Nucleus accumbens (tissue), 56 donors: ENCODE data around the gene ALDH1B1.

Source experiments
- DNase-seq, 56 donors: peaks; one replicate each; lab custom pipeline; 2025; lab: John Stamatoyannopoulos, UW

ALDH1B1 gene

GRCh38 chr9:38408719-38409118 lies 16.2 kb downstream of the ALDH1B1 start:
- no peak for DNase-seq

DNA sequence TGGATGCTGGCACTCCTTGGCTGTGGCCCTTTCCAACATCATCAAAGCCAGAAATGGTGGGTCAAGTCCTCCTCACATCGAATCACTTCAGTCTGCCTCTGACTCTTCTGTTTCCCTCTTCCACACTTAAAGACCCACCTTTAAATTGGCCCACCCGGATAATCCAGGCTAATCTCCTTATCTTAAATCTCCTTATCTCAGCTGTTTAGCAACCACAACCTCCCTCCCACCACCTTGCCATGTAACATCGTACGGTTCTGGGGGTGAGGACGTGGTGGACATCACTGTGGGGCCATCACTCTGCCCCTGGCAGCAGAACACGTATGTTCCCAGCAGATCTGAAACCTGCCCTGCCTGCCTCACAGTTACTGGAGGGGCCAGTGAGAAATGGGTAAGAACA lies 20.2 kb downstream of the ALDH1B1 start:
- no peak for DNase-seq

- DNase-seq = no peak
Observed at GRCh38 chr9:38413283-38413682, 20.8 kb downstream of the ALDH1B1 start.

DNA sequence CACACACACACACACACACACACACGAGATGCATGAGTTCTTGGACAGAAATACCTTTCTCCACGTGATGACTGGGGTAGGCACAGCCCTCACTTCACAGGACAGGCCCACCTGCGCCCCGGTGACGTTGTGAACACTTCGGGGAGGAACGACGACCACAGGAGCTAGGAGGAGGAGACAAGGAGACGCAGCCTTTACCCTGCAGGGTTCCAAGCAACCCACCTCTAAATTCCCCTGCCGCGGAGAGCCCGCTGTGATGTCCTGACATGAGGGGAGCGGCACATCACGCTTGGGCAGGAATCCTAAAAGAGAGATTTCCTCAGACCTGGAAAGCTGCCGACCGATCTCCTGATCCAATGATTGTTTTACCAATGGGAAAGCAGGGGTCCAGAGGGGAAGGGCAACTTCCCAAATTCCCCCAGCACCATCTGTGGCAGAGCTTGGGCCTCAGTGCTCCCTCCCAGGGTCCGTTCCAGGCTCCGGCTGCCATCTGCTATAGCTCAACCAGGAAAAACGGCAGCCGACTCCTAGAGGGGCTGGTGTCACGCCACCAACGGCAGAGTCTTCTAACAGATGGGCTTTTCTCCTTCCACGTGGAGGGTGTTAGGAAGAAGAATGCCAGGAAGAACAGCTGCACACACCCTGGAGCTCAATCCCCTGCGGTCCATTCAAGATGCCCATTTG lies 21.7 kb downstream of the ALDH1B1 start:
- peak in 7 of 56 donors; percentile 10 to 35 (median 27) for DNase-seq

DNA sequence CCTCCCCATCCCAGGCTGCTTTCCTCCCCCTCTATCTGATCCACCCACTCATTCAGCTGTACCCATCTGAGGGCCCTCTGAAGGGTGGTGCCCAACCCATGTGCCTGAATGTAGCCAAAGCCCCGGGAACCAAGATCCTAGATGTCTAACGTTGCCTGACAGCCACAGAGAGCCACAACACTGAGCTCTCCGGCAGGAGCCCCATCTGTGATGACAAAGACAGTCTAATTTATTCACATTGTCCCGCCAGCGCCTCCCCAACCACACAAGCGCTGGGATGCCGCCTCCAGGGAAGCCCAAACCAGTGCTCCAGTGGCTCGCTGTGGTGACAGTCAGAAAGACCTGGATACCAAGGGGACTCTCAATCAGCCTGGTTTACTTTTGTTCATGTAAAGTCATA lies 23.4 kb downstream of the ALDH1B1 start:
- DNase-seq = peak in 3 of 56 donors; percentile 14 to 26 (median 19)

- DNase-seq = no peak
Observed at GRCh38 chr9:38416461-38416860, 24.0 kb downstream of the ALDH1B1 start.

- DNase-seq = peak in 3 of 56 donors; percentile 4 to 17 (median 8)
Observed at GRCh38 chr9:38417003-38417945, 24.8 kb downstream of the ALDH1B1 start.

DNA sequence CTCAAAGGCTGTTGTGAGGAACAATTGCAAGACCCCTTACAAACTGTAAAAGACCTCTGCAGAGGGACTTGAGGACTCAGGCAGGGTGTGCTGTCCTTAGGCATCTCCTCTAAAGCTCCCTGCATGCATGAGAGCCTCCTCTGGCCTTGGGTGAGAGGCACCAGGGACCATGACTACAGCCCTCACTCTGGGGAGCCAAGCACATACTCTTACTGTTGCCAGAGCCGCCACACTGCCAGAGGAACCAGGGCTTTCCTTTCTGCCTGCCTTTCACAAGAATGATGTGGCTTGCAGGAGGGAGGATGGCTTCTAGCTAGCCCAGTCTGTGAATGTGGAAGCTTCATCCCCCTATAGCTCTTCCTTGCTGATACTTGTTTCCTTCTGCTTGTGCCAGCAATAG lies 25.9 kb downstream of the ALDH1B1 start:
- no peak for DNase-seq

GRCh38 chr9:38419181-38419580 lies 26.7 kb downstream of the ALDH1B1 start:
- DNase-seq = peak in 5 of 56 donors; percentile 4 to 30 (median 18)

DNA sequence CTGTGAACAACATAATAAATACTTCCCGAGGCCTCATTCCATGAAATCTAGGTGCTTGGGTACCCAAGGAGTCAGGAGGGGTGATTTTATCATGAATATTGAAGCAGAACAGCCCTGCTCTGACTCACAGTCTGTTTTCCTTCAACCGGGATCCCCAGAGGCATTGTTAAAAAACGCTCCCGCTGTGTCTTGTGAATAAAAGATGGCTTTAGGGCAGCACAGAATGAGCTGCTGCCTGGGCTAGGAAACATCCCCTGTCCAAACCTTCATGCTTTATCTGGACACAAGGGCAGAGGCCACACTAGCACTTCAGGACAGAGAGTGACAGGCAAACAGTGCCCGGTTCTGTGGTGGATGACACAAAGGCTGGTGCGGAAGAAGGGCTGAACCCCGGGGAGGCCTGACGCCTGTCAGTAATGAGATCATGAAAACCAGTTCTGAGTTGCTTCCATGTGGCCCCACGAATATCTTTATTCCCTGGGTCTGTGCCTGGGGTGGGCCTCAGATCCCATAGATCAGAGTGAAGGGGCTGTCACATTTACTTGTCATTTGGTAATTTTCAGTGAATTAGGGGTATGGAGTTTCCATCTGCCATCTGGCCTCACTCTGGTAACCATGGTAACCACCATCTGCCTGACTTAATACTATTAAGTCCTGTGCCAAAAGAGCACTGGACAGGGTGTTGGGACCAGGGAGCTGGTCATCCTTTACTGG lies 29.2 kb downstream of the ALDH1B1 start:
- peak in 7 of 56 donors; percentile 8 to 38 (median 24) for DNase-seq

GRCh38 chr9:38422555-38423260 lies 30.2 kb downstream of the ALDH1B1 start:
- no peak for DNase-seq

DNA sequence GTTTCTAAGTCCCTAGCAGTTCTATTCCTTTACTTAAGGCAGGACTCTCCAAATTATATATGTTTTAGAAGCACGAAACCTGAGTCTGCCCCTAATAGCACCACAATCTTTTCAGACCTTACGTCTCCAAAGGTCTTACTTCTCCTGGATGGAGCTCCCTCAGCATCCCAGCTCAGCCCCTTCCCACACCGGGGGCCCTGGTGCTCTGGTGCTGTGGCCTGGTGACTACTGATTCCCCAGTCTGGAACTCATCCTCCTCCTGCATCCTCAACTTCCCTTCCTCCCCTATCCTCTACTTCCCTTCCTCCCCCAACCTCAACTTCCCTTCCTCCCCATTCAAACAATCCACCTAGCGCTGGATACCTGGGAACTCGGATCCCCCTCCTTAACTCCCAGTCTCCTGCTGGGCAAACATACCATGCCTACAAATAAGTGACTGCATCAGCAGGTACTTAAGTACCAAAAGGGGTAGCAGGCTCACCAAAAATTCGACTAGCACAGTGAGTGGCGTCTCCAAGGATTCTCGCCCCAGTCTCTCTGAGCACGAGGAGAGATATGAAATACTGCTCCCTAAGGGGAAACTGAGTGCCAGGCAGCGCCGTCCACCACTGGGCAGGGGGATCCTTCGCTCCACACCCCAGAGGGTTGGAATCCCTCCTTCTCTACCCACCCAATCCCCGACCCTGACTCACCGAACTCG lies 30.9 kb downstream of the ALDH1B1 start:
- peak in 5 of 56 donors; percentile 17 to 58 (median 20) for DNase-seq

- DNase-seq = peak in 14 of 56 donors; percentile 7 to 65 (median 39)
Observed at GRCh38 chr9:38423973-38424843, 31.7 kb downstream of the ALDH1B1 start, which contains the start of gene IGFBPL1. Gene IGFBPL1, minus strand, starts transcription at chr9:38424454. Its CDS starts 30 bp downstream, at chr9:38424424.

- no peak for DNase-seq
Observed at GRCh38 chr9:38424918-38425317, 32.4 kb downstream of the ALDH1B1 start.

GRCh38 chr9:38428062-38428461 lies 35.6 kb downstream of the ALDH1B1 start:
- DNase-seq = no peak

- DNase-seq = no peak
Observed at GRCh38 chr9:38431116-38431515, 38.6 kb downstream of the ALDH1B1 start.

GRCh38 chr9:38432922-38433510 lies 40.5 kb downstream of the ALDH1B1 start:
- no peak for DNase-seq

- no peak for DNase-seq
Observed at GRCh38 chr9:38434365-38434764, 41.9 kb downstream of the ALDH1B1 start.
